Mucosa of descending colon (tissue), 3 donors: Measurements from ENCODE around the gene FSTL5. TPM values are rescaled to one million over a fixed set of nuclear protein-coding genes. Genes with fewer than 3 reads are reported as not detected.
"Not testable (repeated sequence)": the region's sequence is repeated elsewhere in the genome, so short reads cannot be mapped to it uniquely, and the experiment has no call there.

ENCODE experiments used
- ATAC-seq: fragments of 200-7000 bp; cut with Tn5 transposase; one replicate; pipeline ENCODE4 v1.9.1; 2020; ENCODE audit warnings: mild to moderate bottlenecking, moderate library complexity
- DNase-seq, 3 donors: peaks; one replicate each; pipeline ENCODE4 v3.0.0-alpha.2; 2020
- H3K36me3 ChIP-seq: fragments of 200-600 bp; one replicate; pipeline ENCODE4 v1.8.0; 2021; ENCODE audit warnings: low read depth, mild to moderate bottlenecking
- H3K4me1 ChIP-seq: fragments of 200-600 bp; one replicate; pipeline ENCODE4 v1.8.0; 2021; ENCODE audit warnings: low read depth, mild to moderate bottlenecking
- H3K4me3 ChIP-seq: fragments of 200-600 bp; one replicate; pipeline ENCODE4 v1.8.0; 2021; ENCODE audit warnings: mild to moderate bottlenecking
- H3K9me3 ChIP-seq: fragments of 200-600 bp; one replicate; pipeline ENCODE4 v1.8.0; 2021; ENCODE audit warnings: mild to moderate bottlenecking
- CTCF ChIP-seq: fragments of 200-600 bp; IDR thresholded peaks from one replicate; pipeline ENCODE4 v1.8.0; 2022; ENCODE audit warnings: antibody characterized with exemption, mild to moderate bottlenecking
- intact Hi-C, 2 donors: fragments of 100-400 bp; cut with DNase I in 1 of 2; cut with micrococcal nuclease in 1 of 2; formaldehyde crosslinking; loops; one replicate each; pipeline versions ENCODE4 v1.11.0 to v1.11.1; 2022; cut with DNase I, micrococcal nuclease
- total RNA-seq, 3 donors: library from RNA; stranded (reverse); fragmentation: NEBNext Ultra II Directional in 2 of 3; extraction: Animal tissue kit (Norgen Biotek cat#: 25700) in 2 of 3; gene quantifications; one replicate each; pipeline versions ENCODE4 v1.2.1 to v1.2.4, GENCODE V29; 2021 to 2023
- donor health status: DM: no; HTN: no; CAD: no; lungs with moderate emphysema.
- donor health status: DM: no; HTN: no; CAD: no.
- donor health status: DM: no; HTN: yes; CAD: no.

Gene FSTL5
- total RNA-seq, 3 donors from 2014 or later, result 1.8 TPM; not detected in 2

GRCh38 chr4:162116095-162116779 is 47.6 kb downstream of the FSTL5 start:
- ATAC-seq (no peak), DNase-seq (no peak)
- Histone ChIP-seq H3K4me1 (no peaks in the 10 kb centered on the region), H3K36me3 (no peaks in the 10 kb centered on the region), H3K4me3 (no peak overlapping the region), H3K9me3 (no peaks in the 10 kb centered on the region)
- intact Hi-C loops, result no loop called here
- TF ChIP-seq CTCF, result no peak

- no peak for ATAC-seq
- Histone ChIP-seq H3K4me3 (no peak overlapping the region), H3K4me1 (no peaks in the 10 kb centered on the region), H3K9me3 (no peaks in the 10 kb centered on the region), H3K36me3 (no peaks in the 10 kb centered on the region)
- DNase-seq, result no peak
- TF ChIP-seq CTCF, result no peak
- intact Hi-C loops, result no loop called here
Measured at GRCh38 chr4:162115333-162115732, 48.5 kb downstream of the FSTL5 start.

GRCh38 chr4:162111078-162111477 is 52.7 kb downstream of the FSTL5 start:
- TF ChIP-seq CTCF, result no peak
- Histone ChIP-seq H3K4me1 (no peaks in the 10 kb centered on the region), H3K36me3 (no peaks in the 10 kb centered on the region), H3K4me3 (no peak overlapping the region), H3K9me3 (no peaks in the 10 kb centered on the region)
- no peak for DNase-seq
- intact Hi-C loops, result no loop called here
- no peak for ATAC-seq

- Histone ChIP-seq H3K4me1 (no peaks in the 10 kb centered on the region), H3K4me3 (no peak overlapping the region), H3K9me3 (no peaks in the 10 kb centered on the region), H3K36me3 (no peaks in the 10 kb centered on the region)
- DNase-seq (no peak), ATAC-seq (no peak)
- intact Hi-C loops, result no loop called here
- TF ChIP-seq CTCF, result no peak
Measured at GRCh38 chr4:162104459-162105124, 59.2 kb downstream of the FSTL5 start.

GRCh38 chr4:162103908-162104307 is 59.9 kb downstream of the FSTL5 start:
- H3K9me3 ChIP-seq, H3K36me3 ChIP-seq, intact Hi-C loops, ATAC-seq, H3K4me1 ChIP-seq, H3K4me3 ChIP-seq: not testable (repeated sequence)
- peak in 1 of 3 donors; percentile 20 for DNase-seq

- no peaks in the 10 kb centered on the region for H3K36me3 ChIP-seq
- no peak overlapping the region for H3K4me3 ChIP-seq
- H3K4me1 ChIP-seq, result no peaks in the 10 kb centered on the region
- no peak for ATAC-seq
- no peaks in the 10 kb centered on the region for H3K9me3 ChIP-seq
- DNase-seq, result no peak
- TF ChIP-seq CTCF, result no peak
- intact Hi-C loops, result no loop called here
Measured at GRCh38 chr4:162102713-162103112, 61.1 kb downstream of the FSTL5 start.
